HFF-Myc (cell line): ENCODE data around the gene IKZF5.
A peak's percentile ranks its signal among the peaks of the same experiment; 100 is the strongest.

ENCODE experiments used
- DNase-seq: peaks from one replicate; pipeline ENCODE4 v3.0.0-alpha.2; 2011; ENCODE audit warnings: low read depth; ENCODE audit errors: extremely low read depth
- H3K4me3 ChIP-seq: replicated peaks from 2 replicates; pipeline ENCODE4 v1.5.1; 2011; ENCODE audit warnings: low read depth, mild to moderate bottlenecking, control low read depth, low read length
- TF ChIP-seq, protein P1 (sequence below): IDR thresholded peaks from 2 replicates; pipeline ENCODE4 v1.5.1; 2012; ENCODE audit warnings: mild to moderate bottlenecking, low read depth, low read length, control low read depth; ENCODE audit errors: missing control alignments

IKZF5 gene

DNA sequence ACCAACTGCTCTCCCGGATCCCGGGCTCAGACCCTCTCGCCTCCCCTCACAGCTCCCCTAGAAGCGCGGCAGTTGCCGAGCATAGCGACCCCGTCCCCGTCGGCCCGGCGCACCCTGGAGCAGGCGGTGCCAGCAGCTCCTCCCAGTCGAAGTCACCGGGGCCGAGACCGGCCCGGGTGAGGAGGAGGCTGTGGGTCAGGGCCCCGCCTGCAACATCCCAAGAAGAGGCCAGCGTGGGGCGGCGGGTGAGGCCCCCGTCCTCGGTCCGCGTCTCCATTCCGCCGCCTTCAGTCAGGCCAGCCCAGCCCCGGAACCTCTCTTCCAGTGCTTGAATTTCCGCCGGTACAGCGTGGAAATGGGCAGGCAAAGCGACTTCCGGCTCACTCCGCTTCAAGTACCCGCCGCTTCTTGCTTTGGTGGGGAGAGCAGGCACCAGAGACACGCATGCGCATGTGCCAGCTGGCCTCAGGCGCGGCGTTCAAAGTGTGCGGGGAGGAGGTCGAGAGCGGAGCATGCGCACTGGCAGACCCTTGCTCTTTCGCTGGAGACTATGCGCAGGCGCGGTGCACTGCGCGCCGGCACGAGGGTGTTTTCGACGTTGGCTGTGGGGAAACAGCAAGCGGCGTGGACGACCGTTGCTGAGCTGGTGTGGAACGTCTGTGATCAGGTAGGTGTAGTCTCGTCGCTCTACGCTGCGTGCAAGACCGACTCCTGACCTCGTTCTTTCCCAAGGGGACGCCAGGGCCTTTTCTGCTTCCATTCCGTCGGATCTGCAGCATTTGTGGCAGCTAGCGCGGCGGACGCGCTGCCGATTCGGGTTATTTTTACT, 54.5 kb downstream of the IKZF5 start, which contains the start of gene C10orf88:
TSS of gene C10orf88 (minus strand) at position 326 of the 829 bp plus-strand sequence. CDS start at position 277, 49 bp downstream.
- TF ChIP-seq, protein P1, sequence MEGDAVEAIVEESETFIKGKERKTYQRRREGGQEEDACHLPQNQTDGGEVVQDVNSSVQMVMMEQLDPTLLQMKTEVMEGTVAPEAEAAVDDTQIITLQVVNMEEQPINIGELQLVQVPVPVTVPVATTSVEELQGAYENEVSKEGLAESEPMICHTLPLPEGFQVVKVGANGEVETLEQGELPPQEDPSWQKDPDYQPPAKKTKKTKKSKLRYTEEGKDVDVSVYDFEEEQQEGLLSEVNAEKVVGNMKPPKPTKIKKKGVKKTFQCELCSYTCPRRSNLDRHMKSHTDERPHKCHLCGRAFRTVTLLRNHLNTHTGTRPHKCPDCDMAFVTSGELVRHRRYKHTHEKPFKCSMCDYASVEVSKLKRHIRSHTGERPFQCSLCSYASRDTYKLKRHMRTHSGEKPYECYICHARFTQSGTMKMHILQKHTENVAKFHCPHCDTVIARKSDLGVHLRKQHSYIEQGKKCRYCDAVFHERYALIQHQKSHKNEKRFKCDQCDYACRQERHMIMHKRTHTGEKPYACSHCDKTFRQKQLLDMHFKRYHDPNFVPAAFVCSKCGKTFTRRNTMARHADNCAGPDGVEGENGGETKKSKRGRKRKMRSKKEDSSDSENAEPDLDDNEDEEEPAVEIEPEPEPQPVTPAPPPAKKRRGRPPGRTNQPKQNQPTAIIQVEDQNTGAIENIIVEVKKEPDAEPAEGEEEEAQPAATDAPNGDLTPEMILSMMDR: no peak
- DNase-seq: peak; percentile 96

DNA sequence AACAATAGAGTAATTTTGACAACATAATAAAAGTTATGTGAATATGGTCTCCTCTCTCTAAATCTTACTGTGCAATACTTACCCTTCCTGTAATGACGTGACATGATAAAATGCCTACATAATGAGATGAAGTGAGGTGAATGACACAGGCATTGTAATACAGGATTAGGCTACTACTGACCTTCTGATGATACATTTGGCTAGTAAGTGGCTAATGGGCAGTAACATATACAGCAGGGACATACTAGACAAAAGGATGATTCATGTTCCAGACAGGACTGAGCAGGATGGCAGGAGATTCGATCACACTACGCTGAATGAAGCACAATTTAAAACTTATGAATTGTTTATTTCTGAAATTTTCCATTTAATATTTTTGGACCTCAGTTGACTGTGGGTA, 59.3 kb downstream of the IKZF5 start:
- TF ChIP-seq, protein P1: no peak
- H3K4me3 ChIP-seq: no peak overlapping the region
- DNase-seq: no peak

More for the DNA sequence above, 54.5 kb downstream of the IKZF5 start, which contains the start of gene C10orf88:
- peak within 1 kb of the TSS; percentile 71 for H3K4me3 ChIP-seq
